ENCODE measurements around the gene EXO1.

DNA sequence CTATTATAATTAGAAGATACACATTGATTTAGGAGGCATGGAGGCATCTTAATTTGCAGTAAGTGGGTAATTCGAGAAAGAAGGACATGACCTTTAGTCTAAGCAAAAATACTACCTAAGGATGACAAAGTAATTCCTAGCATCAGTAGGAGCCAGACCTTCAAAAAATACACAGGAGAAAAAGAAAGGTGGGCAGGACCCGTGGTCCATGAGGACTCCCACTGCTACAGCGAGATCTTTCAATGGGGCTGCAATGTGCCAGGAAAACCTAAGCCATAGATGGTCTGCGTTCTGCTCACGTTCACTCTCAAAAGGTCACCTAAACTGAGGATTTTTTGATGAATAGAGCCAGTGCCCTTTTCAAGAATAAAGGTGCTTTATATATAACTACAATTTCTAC lies 10.6 kb upstream of the EXO1 start:
- TF ChIP-seq, protein P1, sequence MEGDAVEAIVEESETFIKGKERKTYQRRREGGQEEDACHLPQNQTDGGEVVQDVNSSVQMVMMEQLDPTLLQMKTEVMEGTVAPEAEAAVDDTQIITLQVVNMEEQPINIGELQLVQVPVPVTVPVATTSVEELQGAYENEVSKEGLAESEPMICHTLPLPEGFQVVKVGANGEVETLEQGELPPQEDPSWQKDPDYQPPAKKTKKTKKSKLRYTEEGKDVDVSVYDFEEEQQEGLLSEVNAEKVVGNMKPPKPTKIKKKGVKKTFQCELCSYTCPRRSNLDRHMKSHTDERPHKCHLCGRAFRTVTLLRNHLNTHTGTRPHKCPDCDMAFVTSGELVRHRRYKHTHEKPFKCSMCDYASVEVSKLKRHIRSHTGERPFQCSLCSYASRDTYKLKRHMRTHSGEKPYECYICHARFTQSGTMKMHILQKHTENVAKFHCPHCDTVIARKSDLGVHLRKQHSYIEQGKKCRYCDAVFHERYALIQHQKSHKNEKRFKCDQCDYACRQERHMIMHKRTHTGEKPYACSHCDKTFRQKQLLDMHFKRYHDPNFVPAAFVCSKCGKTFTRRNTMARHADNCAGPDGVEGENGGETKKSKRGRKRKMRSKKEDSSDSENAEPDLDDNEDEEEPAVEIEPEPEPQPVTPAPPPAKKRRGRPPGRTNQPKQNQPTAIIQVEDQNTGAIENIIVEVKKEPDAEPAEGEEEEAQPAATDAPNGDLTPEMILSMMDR (IDR thresholded peaks at IDR 0.05) = no peak
- TF ChIP-seq POLR2A (IDR thresholded peaks at IDR 0.05) = no peak

Data from thyroid gland (tissue), 4 donors.